Neural progenitor cell (in vitro differentiated cells): ENCODE measurements around the gene TSPAN5. TPM values are rescaled to one million over a fixed set of nuclear protein-coding genes. Genes with fewer than 3 reads are reported as not detected.
A peak's percentile ranks its signal among the peaks of the same experiment; 100 is the strongest.
"Not testable (repeated sequence)": the region's sequence is repeated elsewhere in the genome, so short reads cannot be mapped to it uniquely, and the experiment has no call there.

Experiments used
- DNase-seq: peaks from one replicate; pipeline ENCODE4 v3.0.0-alpha.2; 2016; ENCODE audit warnings: low spot score
- H2AFZ ChIP-seq: fragments of 200-600 bp; sonication (generic); replicated peaks from 2 replicates; pipeline ENCODE4 v1.6.1; 2016; ENCODE audit warnings: antibody characterized with exemption
- H3F3A ChIP-seq: fragments of 200-600 bp; sonication (generic); 2 replicates; pipeline ENCODE4 v1.6.1; 2016; ENCODE audit warnings: antibody characterized with exemption, low read depth
- H3K27ac ChIP-seq: fragments of 200-600 bp; sonication (generic); 2 replicates; pipeline ENCODE4 v1.5.1; 2016; ENCODE audit warnings: mild to moderate bottlenecking
- H3K27me3 ChIP-seq: fragments of 200-600 bp; sonication (generic); 2 replicates; pipeline ENCODE4 v1.6.1; 2016; ENCODE audit warnings: mild to moderate bottlenecking, moderate library complexity
- H3K36me3 ChIP-seq: fragments of 200-600 bp; sonication (generic); 2 replicates; pipeline ENCODE4 v1.5.1; 2016
- H3K4me1 ChIP-seq: fragments of 200-600 bp; sonication (generic); 2 replicates; pipeline ENCODE4 v1.6.1; 2016; ENCODE audit warnings: mixed run types
- H3K4me2 ChIP-seq: fragments of 200-600 bp; sonication (generic); 2 replicates; pipeline ENCODE4 v1.6.1; 2016
- H3K4me3 ChIP-seq: fragments of 200-600 bp; sonication (generic); 2 replicates; pipeline ENCODE4 v1.5.1; 2016
- H3K79me2 ChIP-seq: fragments of 200-600 bp; sonication (generic); 2 replicates; pipeline ENCODE4 v1.6.1; 2016; ENCODE audit warnings: low read depth
- H3K9ac ChIP-seq: fragments of 200-600 bp; sonication (generic); 2 replicates; pipeline ENCODE4 v1.6.1; 2016
- H3K9me3 ChIP-seq: fragments of 200-600 bp; sonication (generic); 2 replicates; pipeline ENCODE4 v1.5.1; 2016; ENCODE audit warnings: low read depth
- H4K20me1 ChIP-seq: fragments of 200-600 bp; sonication (generic); 2 replicates; pipeline ENCODE4 v1.6.1; 2016; ENCODE audit warnings: low read depth
- H3K27ac Mint-ChIP-seq: 3 replicates; pipeline ENCODE4 v1.8.0; 2021; ENCODE audit warnings: mixed read lengths
- H3K27me3 Mint-ChIP-seq: 2 replicates; pipeline ENCODE4 v1.8.0; 2022; ENCODE audit warnings: low read depth, mild to moderate bottlenecking, inconsistent platforms, moderate library complexity, mixed read lengths; ENCODE audit not compliant: insufficient read depth
- H3K36me3 Mint-ChIP-seq: 3 replicates; pipeline ENCODE4 v1.8.0; 2021; ENCODE audit warnings: mixed read lengths
- H3K4me1 Mint-ChIP-seq: 3 replicates; pipeline ENCODE4 v1.8.0; 2021; ENCODE audit warnings: mixed read lengths
- H3K4me3 Mint-ChIP-seq: 3 replicates; pipeline ENCODE4 v1.8.0; 2021; ENCODE audit warnings: mild to moderate bottlenecking, moderate library complexity, mixed read lengths
- H3K9me3 Mint-ChIP-seq: 3 replicates; pipeline ENCODE4 v1.8.0; 2020; ENCODE audit warnings: mixed read lengths
- EZH2 ChIP-seq: fragments of 200-600 bp; sonication (generic); IDR thresholded peaks from 2 replicates; pipeline ENCODE4 v1.6.1; 2017; ENCODE audit warnings: antibody characterized with exemption, mild to moderate bottlenecking, moderate library complexity
- EZH2phosphoT487 ChIP-seq: fragments of 200-600 bp; sonication (generic); IDR thresholded peaks from 2 replicates; pipeline ENCODE4 v1.6.1; 2017; ENCODE audit warnings: antibody characterized with exemption
- total RNA-seq: library from RNA; depleted of rRNA; stranded (reverse); fragments of >200 nt; gene quantifications from 2 replicates; pipeline ENCODE4 v1.2.3, GENCODE V29; 2015; ENCODE audit warnings: low replicate concordance
- TF ChIP-seq, protein P1 (sequence below): fragments of 200-600 bp; sonication (generic); IDR thresholded peaks from 2 replicates; pipeline ENCODE4 v1.5.1; 2017; ENCODE audit warnings: antibody characterized with exemption, mild to moderate bottlenecking

TSPAN5 gene
- total RNA-seq, 1 donor from 2014 or later = 34.9 TPM

DNA sequence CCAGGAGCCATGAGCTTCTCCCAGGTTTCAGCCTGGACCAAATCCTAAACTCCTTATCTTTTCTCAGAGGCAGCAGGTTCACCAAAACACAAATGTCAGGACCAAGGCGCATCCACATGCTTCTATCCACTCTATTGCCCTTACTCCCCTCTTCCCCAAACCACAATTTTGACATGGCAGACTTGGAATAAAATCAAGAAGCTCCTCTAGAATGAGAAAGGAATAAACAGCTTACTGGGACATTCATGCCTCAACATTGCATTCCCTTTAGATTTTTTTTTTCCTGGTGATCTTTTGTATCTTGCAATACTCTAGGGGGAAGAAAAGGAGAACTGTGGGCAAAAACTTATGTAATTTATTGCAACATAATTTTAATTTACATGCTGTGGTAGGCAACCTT lies 119.1 kb downstream of the TSPAN5 start:
- Histone ChIP-seq H4K20me1 (no peaks in the 10 kb centered on the region), H2AFZ (no peak overlapping the region), H3K4me2 (no peak overlapping the region), H3K9me3 (no peaks in the 10 kb centered on the region), H3K79me2 (peaks cover 9% of the 10 kb centered on the region), H3K4me3 (no peak overlapping the region), H3K4me1 (peaks cover 12% of the 10 kb centered on the region), H3K27me3 (no peaks in the 10 kb centered on the region), H3K36me3 (no peaks in the 10 kb centered on the region), H3F3A (peaks cover 3% of the 10 kb centered on the region), H3K27ac (no peak overlapping the region), H3K9ac (no peak overlapping the region)
- TF ChIP-seq EZH2 (no peak), EZH2phosphoT487 (no peak)
- TF ChIP-seq, protein P1, sequence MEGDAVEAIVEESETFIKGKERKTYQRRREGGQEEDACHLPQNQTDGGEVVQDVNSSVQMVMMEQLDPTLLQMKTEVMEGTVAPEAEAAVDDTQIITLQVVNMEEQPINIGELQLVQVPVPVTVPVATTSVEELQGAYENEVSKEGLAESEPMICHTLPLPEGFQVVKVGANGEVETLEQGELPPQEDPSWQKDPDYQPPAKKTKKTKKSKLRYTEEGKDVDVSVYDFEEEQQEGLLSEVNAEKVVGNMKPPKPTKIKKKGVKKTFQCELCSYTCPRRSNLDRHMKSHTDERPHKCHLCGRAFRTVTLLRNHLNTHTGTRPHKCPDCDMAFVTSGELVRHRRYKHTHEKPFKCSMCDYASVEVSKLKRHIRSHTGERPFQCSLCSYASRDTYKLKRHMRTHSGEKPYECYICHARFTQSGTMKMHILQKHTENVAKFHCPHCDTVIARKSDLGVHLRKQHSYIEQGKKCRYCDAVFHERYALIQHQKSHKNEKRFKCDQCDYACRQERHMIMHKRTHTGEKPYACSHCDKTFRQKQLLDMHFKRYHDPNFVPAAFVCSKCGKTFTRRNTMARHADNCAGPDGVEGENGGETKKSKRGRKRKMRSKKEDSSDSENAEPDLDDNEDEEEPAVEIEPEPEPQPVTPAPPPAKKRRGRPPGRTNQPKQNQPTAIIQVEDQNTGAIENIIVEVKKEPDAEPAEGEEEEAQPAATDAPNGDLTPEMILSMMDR = no peak
- Mint-ChIP-seq H3K9me3 (peaks cover 16% of the 10 kb centered on the region), H3K27me3 (no peaks in the 10 kb centered on the region), H3K4me1 (peaks cover 5% of the 10 kb centered on the region), H3K36me3 (peaks cover 3% of the 10 kb centered on the region), H3K4me3 (no peak overlapping the region), H3K27ac (no peak overlapping the region)
- no peak for DNase-seq

DNA sequence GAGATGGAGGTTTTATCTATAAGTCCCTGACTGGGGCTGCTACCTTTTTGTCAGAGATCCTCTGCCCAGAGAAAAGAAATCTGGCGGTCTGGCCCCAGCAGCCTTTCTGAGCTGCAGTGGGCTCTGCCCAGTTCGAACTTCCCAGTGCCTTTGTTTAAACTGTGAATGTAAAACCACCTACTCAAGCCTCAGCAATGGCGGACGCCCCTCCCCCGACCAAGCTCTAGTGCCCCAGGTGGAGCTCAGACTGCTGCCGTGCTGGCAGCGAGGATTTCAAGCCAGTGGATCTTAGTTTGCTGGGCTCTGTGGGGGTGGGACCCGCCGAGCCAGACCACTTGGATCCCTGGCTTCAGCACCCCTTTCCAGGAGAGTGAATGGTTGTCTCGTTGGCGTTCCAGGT lies 121.8 kb downstream of the TSPAN5 start:
- no peaks in the 10 kb centered on the region for H3K27me3 ChIP-seq
- H4K20me1 ChIP-seq = no peaks in the 10 kb centered on the region
- H3K27ac ChIP-seq = no peak overlapping the region
- no peaks in the 10 kb centered on the region for H3K36me3 ChIP-seq
- H3K9me3 ChIP-seq = no peaks in the 10 kb centered on the region
- Mint-ChIP-seq H3K27me3 (peaks cover 2% of the 10 kb centered on the region), H3K9me3 (peaks cover 27% of the 10 kb centered on the region), H3K4me1 (peaks cover 2% of the 10 kb centered on the region), H3K27ac (no peak overlapping the region), H3K4me3 (no peak overlapping the region), H3K36me3 (peaks cover 3% of the 10 kb centered on the region)
- H3K4me3 ChIP-seq = no peak overlapping the region
- H3K4me2 ChIP-seq = peak overlapping the region; percentile 38
- H3K79me2 ChIP-seq = peaks cover 6% of the 10 kb centered on the region
- H3K4me1 ChIP-seq = peaks cover 12% of the 10 kb centered on the region
- H2AFZ ChIP-seq = no peak overlapping the region
- peaks cover 3% of the 10 kb centered on the region for H3F3A ChIP-seq
- H3K9ac ChIP-seq = no peak overlapping the region
- DNase-seq = peak; percentile 67
- TF ChIP-seq, protein P1 = no peak
- no peak for TF ChIP-seq EZH2
- no peak for TF ChIP-seq EZH2phosphoT487

DNA sequence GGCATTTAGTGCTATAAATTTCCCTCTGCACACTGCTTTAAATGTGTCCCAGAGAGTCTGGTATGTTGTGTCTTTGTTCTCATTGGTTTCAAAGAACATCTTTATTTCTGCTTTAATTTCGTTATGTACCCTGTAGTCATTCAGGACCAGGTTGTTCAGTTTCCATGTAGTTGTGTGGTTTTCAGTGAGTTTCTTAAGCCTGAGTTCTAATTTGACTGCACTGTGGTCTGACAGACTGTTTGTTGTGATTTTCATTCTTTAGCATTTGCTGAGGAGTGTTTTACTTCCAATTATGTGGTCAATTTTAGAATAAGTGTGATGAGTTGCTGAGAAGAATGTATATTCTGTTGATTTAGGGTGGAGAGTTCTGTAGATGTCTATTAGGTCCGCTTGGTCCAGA lies 124.3 kb downstream of the TSPAN5 start:
- not testable (repeated sequence) for H3K27ac Mint-ChIP-seq, H2AFZ ChIP-seq, H3K27me3 Mint-ChIP-seq, H4K20me1 ChIP-seq, H3K36me3 ChIP-seq, H3K4me3 ChIP-seq, H3K27ac ChIP-seq, H3F3A ChIP-seq, DNase-seq, H3K9me3 ChIP-seq, H3K9ac ChIP-seq, H3K4me1 Mint-ChIP-seq, H3K27me3 ChIP-seq, H3K79me2 ChIP-seq, H3K4me3 Mint-ChIP-seq, H3K4me2 ChIP-seq, H3K36me3 Mint-ChIP-seq
- H3K4me1 ChIP-seq = peaks cover 12% of the 10 kb centered on the region
- peaks cover 25% of the 10 kb centered on the region for H3K9me3 Mint-ChIP-seq

DNA sequence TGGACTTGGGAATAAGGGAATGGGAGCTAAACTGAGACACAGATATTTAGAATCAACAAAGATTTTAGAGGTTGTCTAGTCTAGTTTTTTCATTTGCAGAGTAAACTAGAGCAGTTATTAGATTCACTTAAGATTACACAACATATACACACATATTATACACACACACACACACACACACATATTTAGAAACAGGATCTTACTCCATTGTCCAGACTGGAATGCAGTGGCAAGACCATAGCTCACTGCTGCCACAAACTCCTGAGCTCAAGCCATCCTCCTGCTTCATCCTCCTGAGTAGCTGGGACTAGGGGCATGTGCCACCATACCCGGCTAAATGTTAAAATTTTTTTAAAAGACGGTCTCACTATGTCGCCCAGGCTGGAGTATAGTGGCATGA lies 127.8 kb downstream of the TSPAN5 start:
- TF ChIP-seq EZH2phosphoT487 (no peak), EZH2 (no peak)
- Histone ChIP-seq H3K9ac (no peak overlapping the region), H3F3A (no peaks in the 10 kb centered on the region), H3K4me3 (no peak overlapping the region), H3K36me3 (no peaks in the 10 kb centered on the region), H2AFZ (no peak overlapping the region), H3K9me3 (no peaks in the 10 kb centered on the region), H3K4me1 (no peaks in the 10 kb centered on the region), H3K27me3 (no peaks in the 10 kb centered on the region), H3K4me2 (no peak overlapping the region), H3K79me2 (no peaks in the 10 kb centered on the region), H3K27ac (no peak overlapping the region), H4K20me1 (no peaks in the 10 kb centered on the region)
- Mint-ChIP-seq H3K27ac (no peak overlapping the region), H3K4me1 (peaks cover 2% of the 10 kb centered on the region), H3K36me3 (peaks cover under 1% of the 10 kb centered on the region), H3K27me3 (peaks cover 6% of the 10 kb centered on the region), H3K4me3 (no peak overlapping the region), H3K9me3 (peaks cover 16% of the 10 kb centered on the region)
- no peak for DNase-seq
